ENCODE measurements around the gene FOXP1.
A peak's percentile ranks its signal among the peaks of the same experiment; 100 is the strongest.

FOXP1 gene

DNA sequence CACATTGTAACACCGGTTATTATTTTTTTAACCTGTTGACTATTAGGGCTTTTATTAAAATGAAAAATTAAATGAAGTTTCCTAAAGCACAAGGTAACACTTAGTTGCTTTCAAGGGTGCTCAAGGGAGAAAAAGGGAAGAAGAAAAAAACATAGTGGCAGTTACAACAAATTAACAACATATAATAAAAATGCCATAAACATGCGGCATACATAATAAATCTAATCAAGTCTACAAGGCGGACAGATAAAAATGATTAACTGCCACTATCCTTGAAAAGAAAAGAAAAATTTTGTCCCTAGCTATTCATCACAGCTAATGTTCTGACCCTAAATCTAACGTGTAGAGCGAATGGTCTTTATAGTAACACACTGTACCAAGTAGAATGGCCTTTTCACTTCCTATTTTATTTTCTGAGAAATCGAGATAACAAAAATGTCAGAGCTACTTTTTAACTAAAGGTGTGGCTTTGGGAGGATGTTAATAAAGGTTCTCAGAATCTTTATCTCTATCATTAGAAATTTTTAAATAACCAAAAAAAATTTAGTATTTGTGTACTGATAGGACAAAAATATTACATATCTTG lies 194.9 kb downstream of the FOXP1 start:
- H3K4me3 ChIP-seq (replicated peaks; ENCODE audit: low read depth, low read length): no peak overlapping the region
- no peaks in the 10 kb centered on the region for H3K36me3 ChIP-seq (ENCODE audit: control insufficient read depth, insufficient read depth, low read length)
- H3K27me3 ChIP-seq (replicated peaks; ENCODE audit: control insufficient read depth, insufficient read depth, low read length): no peaks in the 10 kb centered on the region; the same call in 1 of the 2 replicates
- no peak for DNase-seq (ENCODE audit: extremely low read depth, insufficient read length)
- TF ChIP-seq, protein P1, sequence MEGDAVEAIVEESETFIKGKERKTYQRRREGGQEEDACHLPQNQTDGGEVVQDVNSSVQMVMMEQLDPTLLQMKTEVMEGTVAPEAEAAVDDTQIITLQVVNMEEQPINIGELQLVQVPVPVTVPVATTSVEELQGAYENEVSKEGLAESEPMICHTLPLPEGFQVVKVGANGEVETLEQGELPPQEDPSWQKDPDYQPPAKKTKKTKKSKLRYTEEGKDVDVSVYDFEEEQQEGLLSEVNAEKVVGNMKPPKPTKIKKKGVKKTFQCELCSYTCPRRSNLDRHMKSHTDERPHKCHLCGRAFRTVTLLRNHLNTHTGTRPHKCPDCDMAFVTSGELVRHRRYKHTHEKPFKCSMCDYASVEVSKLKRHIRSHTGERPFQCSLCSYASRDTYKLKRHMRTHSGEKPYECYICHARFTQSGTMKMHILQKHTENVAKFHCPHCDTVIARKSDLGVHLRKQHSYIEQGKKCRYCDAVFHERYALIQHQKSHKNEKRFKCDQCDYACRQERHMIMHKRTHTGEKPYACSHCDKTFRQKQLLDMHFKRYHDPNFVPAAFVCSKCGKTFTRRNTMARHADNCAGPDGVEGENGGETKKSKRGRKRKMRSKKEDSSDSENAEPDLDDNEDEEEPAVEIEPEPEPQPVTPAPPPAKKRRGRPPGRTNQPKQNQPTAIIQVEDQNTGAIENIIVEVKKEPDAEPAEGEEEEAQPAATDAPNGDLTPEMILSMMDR (IDR thresholded peaks at IDR 0.05; ENCODE audit: insufficient read depth, low read length, poor library complexity, severe bottlenecking): no peak

DNA sequence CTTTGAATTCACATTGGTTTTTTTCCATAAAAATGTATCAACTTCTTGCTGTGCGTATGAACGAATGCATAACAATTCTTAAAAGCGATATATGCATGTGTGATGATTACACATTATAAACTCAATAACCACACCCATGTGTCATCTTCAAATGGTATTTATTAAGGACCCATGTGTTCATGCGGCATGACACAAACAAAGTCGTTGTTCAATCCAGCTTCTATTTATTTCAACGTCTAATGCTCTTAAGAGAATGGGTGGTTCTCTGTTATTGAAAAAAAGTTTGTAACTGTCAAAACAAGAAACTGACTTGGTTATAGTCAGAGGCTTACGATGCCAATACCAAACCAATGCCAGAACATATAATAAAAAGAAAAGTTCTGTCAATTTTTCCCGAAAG lies 195.9 kb downstream of the FOXP1 start:
- no peaks in the 10 kb centered on the region; the same call in 1 of the 2 replicates for H3K27me3 ChIP-seq (replicated peaks; ENCODE audit: control insufficient read depth, insufficient read depth, low read length)
- DNase-seq (ENCODE audit: extremely low read depth, insufficient read length): no peak
- no peak overlapping the region for H3K4me3 ChIP-seq (replicated peaks; ENCODE audit: low read depth, low read length)
- no peaks in the 10 kb centered on the region for H3K36me3 ChIP-seq (ENCODE audit: control insufficient read depth, insufficient read depth, low read length)
- TF ChIP-seq, protein P1 (IDR thresholded peaks at IDR 0.05; ENCODE audit: insufficient read depth, low read length, poor library complexity, severe bottlenecking): no peak

DNA sequence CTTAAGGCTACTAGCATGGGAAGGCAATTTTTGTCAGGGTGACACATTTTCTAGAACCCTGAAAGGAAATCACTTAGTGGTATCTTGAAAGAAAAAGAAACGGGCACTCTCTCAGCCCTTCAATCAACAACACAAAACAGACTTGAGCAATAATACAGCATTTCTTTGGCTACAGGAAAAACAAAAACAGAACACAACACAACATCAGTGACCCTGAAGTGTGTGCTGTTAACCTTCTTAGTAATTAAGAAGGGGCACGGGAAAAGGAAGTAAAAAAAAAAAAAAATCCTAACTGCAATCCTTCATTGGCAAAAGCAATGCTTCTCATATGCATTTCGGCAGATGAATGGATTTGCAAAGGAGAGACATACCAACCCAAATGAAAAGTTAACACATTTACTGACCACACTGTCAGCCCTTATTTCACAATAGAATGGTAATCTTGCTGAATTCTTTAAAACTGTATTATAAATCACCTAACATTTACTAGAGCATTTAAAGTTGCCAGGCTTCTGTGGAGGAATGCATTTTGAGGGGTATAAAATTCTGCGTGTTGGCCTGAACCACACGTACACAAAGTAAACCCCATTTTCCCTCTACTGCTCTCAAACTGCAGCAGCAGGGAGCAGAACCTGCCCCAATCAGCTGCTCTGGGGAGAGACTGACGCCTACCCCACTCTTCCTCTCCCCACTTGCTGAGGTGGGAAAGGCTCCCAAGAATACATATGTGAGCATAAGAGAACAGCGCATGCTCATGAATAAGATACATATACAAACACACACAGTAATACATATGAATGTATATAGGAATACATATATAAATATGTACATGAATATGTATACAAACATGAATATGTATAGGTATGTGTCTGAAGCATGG lies 198.5 kb downstream of the FOXP1 start:
- Histone ChIP-seq H3K27me3 (replicated peaks; ENCODE audit: control insufficient read depth, insufficient read depth, low read length) (no peaks in the 10 kb centered on the region; the same call in 1 of the 2 replicates), H3K36me3 (ENCODE audit: control insufficient read depth, insufficient read depth, low read length) (no peaks in the 10 kb centered on the region), H3K4me3 (replicated peaks; ENCODE audit: low read depth, low read length) (no peak overlapping the region)
- TF ChIP-seq, protein P1 (IDR thresholded peaks at IDR 0.05; ENCODE audit: insufficient read depth, low read length, poor library complexity, severe bottlenecking): no peak
- no peak for DNase-seq (ENCODE audit: extremely low read depth, insufficient read length)

DNA sequence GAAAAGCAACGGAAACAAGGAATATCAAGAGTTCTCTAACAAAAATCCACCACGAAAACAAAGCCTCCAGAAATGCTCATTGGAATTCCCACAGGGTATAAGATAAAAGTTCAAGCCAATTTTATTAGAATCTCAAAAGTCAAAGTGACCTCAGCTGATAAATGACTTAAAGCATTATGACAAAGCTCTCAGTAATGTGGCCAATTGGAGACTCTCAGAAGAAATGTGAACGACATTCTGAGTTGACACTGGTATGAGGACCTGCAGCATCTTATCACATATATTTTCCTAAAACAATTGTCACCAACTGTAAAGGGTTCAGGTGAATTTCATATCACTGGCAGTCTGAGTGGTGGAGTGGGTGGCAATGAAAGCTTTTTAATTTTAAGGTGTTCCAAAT lies 199.1 kb downstream of the FOXP1 start:
- no peak for DNase-seq (ENCODE audit: extremely low read depth, insufficient read length)
- TF ChIP-seq, protein P1 (IDR thresholded peaks at IDR 0.05; ENCODE audit: insufficient read depth, low read length, poor library complexity, severe bottlenecking): no peak
- H3K4me3 ChIP-seq (replicated peaks; ENCODE audit: low read depth, low read length): no peak overlapping the region
- no peaks in the 10 kb centered on the region; the same call in 1 of the 2 replicates for H3K27me3 ChIP-seq (replicated peaks; ENCODE audit: control insufficient read depth, insufficient read depth, low read length)
- no peaks in the 10 kb centered on the region for H3K36me3 ChIP-seq (ENCODE audit: control insufficient read depth, insufficient read depth, low read length)

DNA sequence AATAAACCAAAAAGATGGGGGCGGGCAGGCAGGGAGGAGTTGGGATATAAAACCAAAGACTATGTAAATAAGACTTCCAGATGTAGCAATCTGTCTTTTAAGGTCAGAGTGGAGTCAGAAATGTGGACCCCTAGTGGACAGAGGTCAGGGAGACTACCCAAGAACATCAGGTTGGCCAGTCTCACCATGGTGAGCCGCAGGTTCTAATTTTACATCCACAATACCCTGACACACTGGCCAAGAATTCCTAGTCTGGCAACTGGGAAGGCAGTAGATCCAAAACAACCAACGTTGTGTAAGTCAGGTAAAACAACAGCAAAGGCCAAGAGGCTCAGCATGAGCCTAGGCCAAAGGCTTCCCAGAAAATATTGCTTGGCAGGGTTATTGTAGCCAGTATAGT lies 203.4 kb downstream of the FOXP1 start:
- Histone ChIP-seq H3K27me3 (replicated peaks; ENCODE audit: control insufficient read depth, insufficient read depth, low read length) (no peaks in the 10 kb centered on the region; the same call in 1 of the 2 replicates), H3K4me3 (replicated peaks; ENCODE audit: low read depth, low read length) (no peak overlapping the region), H3K36me3 (ENCODE audit: control insufficient read depth, insufficient read depth, low read length) (no peaks in the 10 kb centered on the region)
- TF ChIP-seq, protein P1 (IDR thresholded peaks at IDR 0.05; ENCODE audit: insufficient read depth, low read length, poor library complexity, severe bottlenecking): peak; percentile 4
- DNase-seq (ENCODE audit: extremely low read depth, insufficient read length): no peak
